Measurements from ENCODE around the gene FAM222A. TPM values are rescaled to one million over a fixed set of nuclear protein-coding genes. Genes with fewer than 3 reads are reported as not detected.

FAM222A gene
- total RNA-seq, 1 donor from 2014 or later: 1.5 TPM

DNA sequence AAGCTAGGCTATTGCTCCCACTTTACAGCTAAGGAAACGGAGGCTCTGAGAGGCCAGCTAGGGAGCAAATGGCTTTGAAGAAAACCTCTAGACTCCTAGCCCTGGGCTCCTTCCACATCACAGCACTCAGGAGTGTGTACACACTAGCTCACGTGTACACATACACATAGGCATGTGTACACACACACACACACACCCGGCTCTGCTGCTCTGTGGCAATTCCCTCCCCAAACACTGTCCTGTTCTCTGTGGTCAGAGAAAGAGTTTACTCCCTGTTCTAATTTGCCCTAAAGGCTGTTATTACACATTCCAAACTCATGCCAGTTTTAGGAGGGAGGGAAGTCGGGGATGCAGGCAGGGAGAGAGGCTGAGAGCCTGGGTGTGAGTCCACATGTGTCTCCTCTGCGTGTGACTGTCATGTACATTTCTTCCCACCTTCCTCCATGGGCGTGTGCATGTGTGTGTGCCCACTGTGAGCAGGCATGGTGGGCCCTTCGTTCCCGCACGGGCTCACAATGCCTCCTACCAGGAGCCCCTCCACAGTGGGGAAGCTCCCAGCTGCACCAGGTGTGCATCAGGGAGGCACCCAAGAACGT, 105.4 kb downstream of the FAM222A start:
- no peaks in the 10 kb centered on the region for H3K9me3 Mint-ChIP-seq (ENCODE audit: unreplicated experiment)
- H3K36me3 Mint-ChIP-seq (ENCODE audit: unreplicated experiment): no peaks in the 10 kb centered on the region
- H3K4me3 Mint-ChIP-seq (ENCODE audit: unreplicated experiment): no peak overlapping the region
- DNase-seq (ENCODE audit: extremely low spot score, unreplicated experiment): no peak
- H3K4me1 Mint-ChIP-seq (ENCODE audit: unreplicated experiment): peaks cover 14% of the 10 kb centered on the region
- H3K27me3 Mint-ChIP-seq (ENCODE audit: unreplicated experiment): no peaks in the 10 kb centered on the region
- TF ChIP-seq, protein P1, sequence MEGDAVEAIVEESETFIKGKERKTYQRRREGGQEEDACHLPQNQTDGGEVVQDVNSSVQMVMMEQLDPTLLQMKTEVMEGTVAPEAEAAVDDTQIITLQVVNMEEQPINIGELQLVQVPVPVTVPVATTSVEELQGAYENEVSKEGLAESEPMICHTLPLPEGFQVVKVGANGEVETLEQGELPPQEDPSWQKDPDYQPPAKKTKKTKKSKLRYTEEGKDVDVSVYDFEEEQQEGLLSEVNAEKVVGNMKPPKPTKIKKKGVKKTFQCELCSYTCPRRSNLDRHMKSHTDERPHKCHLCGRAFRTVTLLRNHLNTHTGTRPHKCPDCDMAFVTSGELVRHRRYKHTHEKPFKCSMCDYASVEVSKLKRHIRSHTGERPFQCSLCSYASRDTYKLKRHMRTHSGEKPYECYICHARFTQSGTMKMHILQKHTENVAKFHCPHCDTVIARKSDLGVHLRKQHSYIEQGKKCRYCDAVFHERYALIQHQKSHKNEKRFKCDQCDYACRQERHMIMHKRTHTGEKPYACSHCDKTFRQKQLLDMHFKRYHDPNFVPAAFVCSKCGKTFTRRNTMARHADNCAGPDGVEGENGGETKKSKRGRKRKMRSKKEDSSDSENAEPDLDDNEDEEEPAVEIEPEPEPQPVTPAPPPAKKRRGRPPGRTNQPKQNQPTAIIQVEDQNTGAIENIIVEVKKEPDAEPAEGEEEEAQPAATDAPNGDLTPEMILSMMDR (IDR thresholded peaks at IDR 0.05): no peak
- no peak overlapping the region for H3K27ac Mint-ChIP-seq (ENCODE audit: unreplicated experiment)

Other genes with a start within 250 kb of the FAM222A start
- 43.1 and 43.5 TPM in 2 replicates for gene KCTD10, start 236.5 kb upstream of the FAM222A start, total RNA-seq
- gene UBE3B, start 236.2 kb upstream of the FAM222A start, total RNA-seq: 33.0 and 37.0 TPM in 2 replicates
- 19.5 and 20.6 TPM in 2 replicates for gene MMAB, start 140.3 kb upstream of the FAM222A start, total RNA-seq
- 10.5 and 13.0 TPM in 2 replicates for gene MVK, start 140.0 kb upstream of the FAM222A start, total RNA-seq
- 1.3 and 1.6 TPM in 2 replicates for gene TRPV4, start 119.6 kb downstream of the FAM222A start, total RNA-seq
- 33.8 and 34.5 TPM in 2 replicates for gene GLTP, start 166.7 kb downstream of the FAM222A start, total RNA-seq
- gene TCHP, start 186.4 kb downstream of the FAM222A start, total RNA-seq: 14.4 and 15.7 TPM in 2 replicates